B cell (primary cell): ENCODE measurements around the gene NECTIN4. TPM values are rescaled to one million over a fixed set of nuclear protein-coding genes. Genes with fewer than 3 reads are reported as not detected.

ENCODE experiments used
- ATAC-seq: fragments of 200-7000 bp; cut with Tn5 transposase; one replicate; pipeline ENCODE4 v1.10.0; 2021; ENCODE audit warnings: low read depth, mild to moderate bottlenecking, moderate number of reproducible peaks, moderate library complexity
- CTCF ChIA-PET: fragments of 350-600 bp; sonication (Branson Sonifier 250); formaldehyde crosslinking; loops from one replicate; lab custom pipeline; 2021; ENCODE audit warnings: antibody characterized with exemption, inconsistent platforms; lab: Charles Lee
- POLR2A ChIA-PET: fragments of 350-600 bp; sonication (Branson Sonifier 250); formaldehyde crosslinking; loops from one replicate; lab custom pipeline; 2021; ENCODE audit warnings: antibody characterized with exemption; lab: Charles Lee
- DNase-seq: peaks from one replicate; pipeline ENCODE4 v3.0.0; 2013
- H2AFZ ChIP-seq: 2 replicates; pipeline ENCODE4 v1.6.1; 2012; ENCODE audit warnings: mild to moderate bottlenecking, low read depth, low read length; ENCODE audit not compliant: insufficient read depth, poor library complexity, severe bottlenecking
- H3K27ac ChIP-seq, 2 donors: 1 replicate in 1 of 2; 2 replicates in 1 of 2; pipeline ENCODE4 v1.5.1; 2012 to 2013; ENCODE audit warnings: low read length in 2 of 2, mild to moderate bottlenecking in 2 of 2, moderate library complexity in 1 of 2
- H3K27me3 ChIP-seq, 4 experiments: fragments of 200-600 bp in 1 of 4; sonication (generic) in 1 of 4; replicated peaks in 1 of 4; 1 replicate in 2 of 4; 2 replicates in 2 of 4; pipeline versions ENCODE4 v1.6.1 to v1.7.0; 2013 to 2016; ENCODE audit warnings: low read length in 3 of 4, mild to moderate bottlenecking in 2 of 4, mixed read lengths in 1 of 4, moderate library complexity in 1 of 4; ENCODE audit not compliant: insufficient read depth in 4 of 4, control insufficient read depth in 3 of 4; ENCODE audit errors: control extremely low read depth in 1 of 4
- H3K36me3 ChIP-seq, 2 experiments: replicated peaks in 1 of 2; 1 replicate in 1 of 2; 2 replicates in 1 of 2; pipeline versions ENCODE4 v1.6.1 to v1.7.1; 2013; ENCODE audit warnings: low read length in 1 of 2; ENCODE audit not compliant: insufficient read depth in 2 of 2, control insufficient read depth in 1 of 2; ENCODE audit errors: control extremely low read depth in 1 of 2, extremely low read depth in 1 of 2
- H3K4me1 ChIP-seq, 2 donors: fragments of 200-600 bp in 1 of 2; sonication (generic) in 1 of 2; 1 replicate in 1 of 2; 2 replicates in 1 of 2; pipeline versions ENCODE4 v1.5.1 to v1.6.1; 2013 to 2017; ENCODE audit warnings: low read length in 2 of 2; ENCODE audit not compliant: control insufficient read depth in 2 of 2, insufficient read depth in 2 of 2
- H3K4me2 ChIP-seq: replicated peaks from 2 replicates; pipeline ENCODE3; 2012; ENCODE audit warnings: mild to moderate bottlenecking, low read depth, low read length; ENCODE audit not compliant: poor library complexity, severe bottlenecking
- H3K4me3 ChIP-seq, 5 experiments: fragments of 200-600 bp in 1 of 5; sonication (generic) in 1 of 5; 1 replicate in 3 of 5; 2 replicates in 2 of 5; pipeline versions ENCODE4 v1.5.1 to v1.7.0; 2011 to 2016; ENCODE audit warnings: low read length in 4 of 5, mild to moderate bottlenecking in 4 of 5, low read depth in 2 of 5, control low read depth in 1 of 5, moderate library complexity in 1 of 5; ENCODE audit not compliant: insufficient read depth in 1 of 5; ENCODE audit errors: control extremely low read depth in 1 of 5, extremely low read depth in 1 of 5
- H3K79me2 ChIP-seq: fragments of 200-600 bp; sonication (generic); one replicate; pipeline ENCODE4 v1.6.0; 2016; ENCODE audit warnings: low read length; ENCODE audit not compliant: control insufficient read depth, insufficient read depth
- H3K9ac ChIP-seq: fragments of 200-600 bp; sonication (generic); 2 replicates; pipeline ENCODE4 v1.6.1; 2017; ENCODE audit warnings: mild to moderate bottlenecking, low read length, moderate library complexity
- H3K9me3 ChIP-seq, 3 donors: one replicate each; pipeline versions ENCODE4 v1.6.1 to v1.7.1; 2013; ENCODE audit warnings: low read length in 2 of 3; ENCODE audit not compliant: control insufficient read depth in 2 of 3, insufficient read depth in 1 of 3; ENCODE audit errors: control extremely low read depth in 1 of 3
- H4K20me1 ChIP-seq: 2 replicates; pipeline ENCODE4 v1.6.0; 2012; ENCODE audit warnings: mild to moderate bottlenecking, low read length; ENCODE audit not compliant: insufficient read depth, control insufficient read depth, poor library complexity, severe bottlenecking
- H3K27ac Mint-ChIP-seq: one replicate; pipeline ENCODE4 v1.8.0; 2021; ENCODE audit warnings: mixed read lengths
- H3K27me3 Mint-ChIP-seq: one replicate; pipeline ENCODE4 v1.8.0; 2021; ENCODE audit warnings: mixed read lengths
- H3K4me1 Mint-ChIP-seq: one replicate; pipeline ENCODE4 v1.8.0; 2021; ENCODE audit warnings: mixed read lengths
- H3K4me3 Mint-ChIP-seq: one replicate; pipeline ENCODE4 v1.8.0; 2021; ENCODE audit warnings: mixed read lengths
- H3K9me3 Mint-ChIP-seq: one replicate; pipeline ENCODE4 v1.8.0; 2022; ENCODE audit warnings: mixed read lengths; ENCODE audit not compliant: insufficient read depth
- EZH2 ChIP-seq: IDR thresholded peaks from 2 replicates; pipeline ENCODE4 v1.6.1; 2012; ENCODE audit warnings: borderline replicate concordance, low read depth, mild to moderate bottlenecking, moderate library complexity, low read length; ENCODE audit not compliant: insufficient read depth, poor library complexity, severe bottlenecking
- WGBS: methylation state at CpG from one replicate; pipeline ENCODE4 v1.1.5; 2013; ENCODE audit warnings: missing lambda C conversion rate; ENCODE audit not compliant: insufficient coverage; 5-methylcytosine and 5-hydroxymethylcytosine counted together
- intact Hi-C: fragments of 100-400 bp; cut with micrococcal nuclease; formaldehyde crosslinking; loops from one replicate; pipeline ENCODE4 v1.10.0; 2022
- polyA plus RNA-seq: library from polyadenylated mRNA; depleted of rRNA; stranded (reverse); fragments of >200 nt; gene quantifications from 2 replicates; pipeline ENCODE4 v1.2.3, GENCODE V29; 2012
- total RNA-seq, 2 donors: library from RNA; stranded (reverse); fragments of 120-200 nt in 1 of 2; gene quantifications; 1 replicate in 1 of 2; 2 replicates in 1 of 2; pipeline versions ENCODE4 v1.2.3 to v1.2.4, GENCODE V29; 2013 to 2022
- TF ChIP-seq, protein P1 (sequence below): fragments of 200-600 bp; IDR thresholded peaks from one replicate; pipeline ENCODE4 v1.8.0; 2022; ENCODE audit warnings: antibody characterized with exemption, mild to moderate bottlenecking

Gene NECTIN4
- total and polyA plus RNA-seq, 2 donors (not counting 1 experiment from before 2014, with no cell fraction given) = not detected

DNA sequence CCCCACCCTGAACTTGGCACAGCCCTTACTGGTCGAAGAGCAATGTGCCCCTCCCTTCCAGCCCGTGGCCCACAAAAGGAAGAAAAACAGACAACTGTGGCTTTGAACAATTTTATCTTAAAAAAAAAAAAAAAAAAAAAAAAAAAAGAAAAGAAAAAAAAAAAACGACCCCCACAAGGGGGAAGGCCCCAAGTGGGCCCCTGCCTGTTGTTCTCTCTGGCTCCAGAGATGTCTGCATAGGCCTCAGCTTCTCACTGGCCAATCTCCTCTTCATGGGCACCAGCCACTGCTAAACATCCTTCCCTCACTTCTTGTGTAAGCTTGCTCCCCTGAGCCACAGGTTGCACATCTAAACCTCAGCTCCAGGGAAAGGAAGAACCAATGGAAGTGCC is 50.2 kb downstream of the NECTIN4 start:
- peak overlapping the region; percentile 93 for H3K4me3 Mint-ChIP-seq
- DNase-seq = no peak
- Histone ChIP-seq H3K9me3 (no peaks in the 10 kb centered on the region), H3K4me3 (peak overlapping the region in 4 of 5 experiments; percentile 92 to 98 (median 94)), H3K27me3 (no peaks in the 10 kb centered on the region), H4K20me1 (peaks cover 7% of the 10 kb centered on the region), H3K79me2 (peaks cover 64% of the 10 kb centered on the region), H3K36me3 (peaks cover 2 to 43% of the 10 kb centered on the region in 2 experiments), H3K27ac (peak overlapping the region; percentile 81 to 94), H3K4me2 (peak overlapping the region; percentile 84), H3K9ac (peak overlapping the region; percentile 81), H2AFZ (peak overlapping the region; percentile 73), H3K4me1 (peaks cover 50 to 77% of the 10 kb centered on the region in 2 donors)
- 0% methylated on average over 1 of the region's 3 CpGs for WGBS
- TF ChIP-seq EZH2 = no peak
- TF ChIP-seq, protein P1, sequence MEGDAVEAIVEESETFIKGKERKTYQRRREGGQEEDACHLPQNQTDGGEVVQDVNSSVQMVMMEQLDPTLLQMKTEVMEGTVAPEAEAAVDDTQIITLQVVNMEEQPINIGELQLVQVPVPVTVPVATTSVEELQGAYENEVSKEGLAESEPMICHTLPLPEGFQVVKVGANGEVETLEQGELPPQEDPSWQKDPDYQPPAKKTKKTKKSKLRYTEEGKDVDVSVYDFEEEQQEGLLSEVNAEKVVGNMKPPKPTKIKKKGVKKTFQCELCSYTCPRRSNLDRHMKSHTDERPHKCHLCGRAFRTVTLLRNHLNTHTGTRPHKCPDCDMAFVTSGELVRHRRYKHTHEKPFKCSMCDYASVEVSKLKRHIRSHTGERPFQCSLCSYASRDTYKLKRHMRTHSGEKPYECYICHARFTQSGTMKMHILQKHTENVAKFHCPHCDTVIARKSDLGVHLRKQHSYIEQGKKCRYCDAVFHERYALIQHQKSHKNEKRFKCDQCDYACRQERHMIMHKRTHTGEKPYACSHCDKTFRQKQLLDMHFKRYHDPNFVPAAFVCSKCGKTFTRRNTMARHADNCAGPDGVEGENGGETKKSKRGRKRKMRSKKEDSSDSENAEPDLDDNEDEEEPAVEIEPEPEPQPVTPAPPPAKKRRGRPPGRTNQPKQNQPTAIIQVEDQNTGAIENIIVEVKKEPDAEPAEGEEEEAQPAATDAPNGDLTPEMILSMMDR = no peak
- intact Hi-C loops = loop anchor here (2.0 kb wide), 1 partner anchor 18 kb away; the partner anchor contains the start of gene F11R
- POLR2A ChIA-PET = interaction anchor here (1.3 to 2.2 kb wide), 5 partner anchors 14 to 78 kb away, joined by 5 to 9 read pairs (median 8); partner anchors contain the start of genes ARHGAP30, F11R, NIT1 and PFDN2
- peaks cover 58% of the 10 kb centered on the region for H3K4me1 Mint-ChIP-seq
- H3K9me3 Mint-ChIP-seq = no peaks in the 10 kb centered on the region
- CTCF ChIA-PET = interaction anchor here (0.7 to 5.9 kb wide), 8 partner anchors 8 to 195 kb away, joined by 3 to 55 read pairs (median 6); partner anchors contain the start of genes ARHGAP30 and KLHDC9
- no peak for ATAC-seq
- H3K27ac Mint-ChIP-seq = peak overlapping the region; percentile 97
- no peaks in the 10 kb centered on the region for H3K27me3 Mint-ChIP-seq
